NCI-H1436 (cell line): Measurements from ENCODE around the gene ATP2A2.

ENCODE experiments used
- DNase-seq: peaks from one replicate; lab custom pipeline; 2025; lab: John Stamatoyannopoulos, UW

Gene ATP2A2

GRCh38 chr12:110262442-110263388 lies 18.3 kb upstream of the ATP2A2 start:
- DNase-seq, result no peak

GRCh38 chr12:110266381-110266960 lies 14.6 kb upstream of the ATP2A2 start:
- DNase-seq, result peak; percentile 60

GRCh38 chr12:110266980-110267620 lies 13.9 kb upstream of the ATP2A2 start:
- peak; percentile 55 for DNase-seq

- DNase-seq, result no peak
These were observed 11.4 kb upstream of the ATP2A2 start for GRCh38 chr12:110269622-110270124.

- DNase-seq, result peak; percentile 44
These were observed 10.7 kb upstream of the ATP2A2 start for GRCh38 chr12:110270125-110270962.

- DNase-seq, result no peak
These were observed 10.0 kb upstream of the ATP2A2 start for GRCh38 chr12:110271015-110271414.

GRCh38 chr12:110277530-110278254 lies 3.4 kb upstream of the ATP2A2 start:
- no peak for DNase-seq

- DNase-seq, result no peak
These were observed 2.9 kb upstream of the ATP2A2 start for GRCh38 chr12:110278255-110278536.

- DNase-seq, result no peak
These were observed 1.3 kb upstream of the ATP2A2 start for GRCh38 chr12:110279566-110280375.

- peak; percentile 40 for DNase-seq
These were observed 662 bp upstream of the ATP2A2 start for GRCh38 chr12:110280392-110280778.

GRCh38 chr12:110281549-110282299 lies 677 bp downstream of the ATP2A2 start:
- peak; percentile 50 for DNase-seq

- DNase-seq, result no peak
These were observed 1.3 kb downstream of the ATP2A2 start for GRCh38 chr12:110282300-110282860.

GRCh38 chr12:110282956-110283817 lies 2.1 kb downstream of the ATP2A2 start:
- no peak for DNase-seq

- no peak for DNase-seq
These were observed 3.5 kb downstream of the ATP2A2 start for GRCh38 chr12:110284597-110284996.

- no peak for DNase-seq
These were observed 5.6 kb downstream of the ATP2A2 start for GRCh38 chr12:110286623-110287022.

- no peak for DNase-seq
These were observed 6.9 kb downstream of the ATP2A2 start for GRCh38 chr12:110287986-110288385.

GRCh38 chr12:110289044-110289710 lies 8.1 kb downstream of the ATP2A2 start:
- DNase-seq, result no peak

- DNase-seq, result no peak
These were observed 8.6 kb downstream of the ATP2A2 start for GRCh38 chr12:110289711-110290078.
